ENCODE data around the gene SLC27A5. TPM values are rescaled to one million over a fixed set of nuclear protein-coding genes. Genes with fewer than 3 reads are reported as not detected.
A peak's percentile ranks its signal among the peaks of the same experiment; 100 is the strongest.

Gene SLC27A5
- total RNA-seq, 1 donor from 2014 or later = 6.8 TPM

DNA sequence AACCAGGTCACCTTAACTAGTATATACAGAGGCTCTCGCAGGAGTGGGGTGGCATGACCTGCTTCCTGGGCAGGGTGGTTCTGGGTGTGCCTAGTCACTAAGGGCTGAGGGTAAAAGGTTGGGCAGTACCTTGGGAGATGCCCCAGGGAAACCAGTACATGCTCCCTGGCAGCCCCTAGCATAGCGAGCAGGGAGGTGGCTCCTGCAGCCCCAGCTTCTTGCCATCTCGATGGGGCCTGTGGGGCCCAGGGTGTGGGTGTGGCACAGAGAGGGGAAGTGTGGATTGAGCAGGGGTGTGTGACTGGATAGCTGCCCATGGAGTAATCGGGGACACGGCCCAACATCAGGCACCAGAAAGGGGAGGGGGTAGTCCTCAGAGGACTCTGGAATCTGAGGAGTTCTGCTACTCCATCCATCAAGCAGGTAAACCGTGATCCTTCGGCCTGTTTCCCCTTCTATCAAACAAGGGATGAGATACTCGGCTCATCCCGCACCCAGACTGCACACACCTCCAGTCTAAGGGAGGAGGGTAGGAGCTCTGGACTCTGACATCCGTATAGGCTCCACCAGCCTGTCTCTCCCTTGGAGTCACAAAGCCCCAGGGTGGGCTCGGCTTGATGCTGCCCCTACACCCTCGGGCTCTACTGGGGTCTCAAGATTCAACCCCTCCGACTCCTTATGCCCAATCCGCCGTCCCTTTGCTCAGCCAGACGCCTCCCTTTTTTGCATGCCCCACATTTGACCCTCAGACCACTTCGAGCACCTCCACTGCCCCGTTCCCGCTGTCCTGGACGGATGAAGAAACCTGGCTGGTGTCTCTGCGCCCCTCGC is 6.7 kb upstream of the SLC27A5 start:
- peak overlapping the region; percentile 88 for H2AFZ ChIP-seq (ENCODE audit: low read depth, low read length)
- H3K9me3 ChIP-seq (ENCODE audit: insufficient read depth, low read depth, low read length) = no peaks in the 10 kb centered on the region
- DNase-seq (ENCODE audit: low read depth) (no peak), FAIRE-seq (no peak)
- Mint-ChIP-seq H3K4me1 (ENCODE audit: low read depth, unreplicated experiment) (peaks cover 24% of the 10 kb centered on the region), H3K36me3 (ENCODE audit: low read depth, unreplicated experiment) (peaks cover 12% of the 10 kb centered on the region), H3K4me3 (ENCODE audit: unreplicated experiment) (peak overlapping the region; percentile 100), H3K9me3 (ENCODE audit: unreplicated experiment) (no peaks in the 10 kb centered on the region), H3K27me3 (ENCODE audit: low read depth, unreplicated experiment) (no peaks in the 10 kb centered on the region), H3K27ac (ENCODE audit: unreplicated experiment) (peak overlapping the region; percentile 94)
- H3K36me3 ChIP-seq (ENCODE audit: insufficient read depth, low read length) = peaks cover 2% of the 10 kb centered on the region
- TF ChIP-seq CTCF (IDR thresholded peaks at IDR 0.05; ENCODE audit: insufficient read depth, low read depth, low read length) = no peak
- no peak for TF ChIP-seq EZH2 (IDR thresholded peaks at IDR 0.05; ENCODE audit: insufficient read depth, low read length)
- peak overlapping the region; percentile 96 for H3K4me2 ChIP-seq (ENCODE audit: low read length)
- peaks cover 20% of the 10 kb centered on the region for H4K20me1 ChIP-seq (ENCODE audit: insufficient read depth, low read length)
- peak overlapping the region; percentile 93 for H3K9ac ChIP-seq (ENCODE audit: low read length)
- peak overlapping the region; percentile 82 for H3K4me3 ChIP-seq (ENCODE audit: insufficient read depth, low read depth, low read length)
- peaks cover 16% of the 10 kb centered on the region for H3K4me1 ChIP-seq (ENCODE audit: insufficient read depth, low read length)
- peaks cover 47% of the 10 kb centered on the region for H3K79me2 ChIP-seq (ENCODE audit: insufficient read depth, low read length)
- H3K27ac ChIP-seq (ENCODE audit: low read depth, low read length) = peak overlapping the region; percentile 86
- no peaks in the 10 kb centered on the region for H3K27me3 ChIP-seq (ENCODE audit: insufficient read depth, low read length)

GRCh38 chr19:58516964-58517833 is 5.4 kb upstream of the SLC27A5 start:
- Histone ChIP-seq H3K4me3 (ENCODE audit: insufficient read depth, low read depth, low read length) (no peak overlapping the region), H3K27ac (ENCODE audit: low read depth, low read length) (no peak overlapping the region), H3K9ac (ENCODE audit: low read length) (no peak overlapping the region), H2AFZ (ENCODE audit: low read depth, low read length) (no peak overlapping the region), H4K20me1 (ENCODE audit: insufficient read depth, low read length) (peaks cover 23% of the 10 kb centered on the region), H3K4me2 (ENCODE audit: low read length) (no peak overlapping the region), H3K79me2 (ENCODE audit: insufficient read depth, low read length) (peaks cover 47% of the 10 kb centered on the region), H3K4me1 (ENCODE audit: insufficient read depth, low read length) (peaks cover 16% of the 10 kb centered on the region), H3K9me3 (ENCODE audit: insufficient read depth, low read depth, low read length) (no peaks in the 10 kb centered on the region), H3K36me3 (ENCODE audit: insufficient read depth, low read length) (peaks cover 2% of the 10 kb centered on the region), H3K27me3 (ENCODE audit: insufficient read depth, low read length) (no peaks in the 10 kb centered on the region)
- H3K27ac Mint-ChIP-seq (ENCODE audit: unreplicated experiment) = peak overlapping the region; percentile 47
- peaks cover 24% of the 10 kb centered on the region for H3K4me1 Mint-ChIP-seq (ENCODE audit: low read depth, unreplicated experiment)
- DNase-seq (ENCODE audit: low read depth) (no peak), FAIRE-seq (no peak)
- peak overlapping the region; percentile 100 for H3K4me3 Mint-ChIP-seq (ENCODE audit: unreplicated experiment)
- H3K36me3 Mint-ChIP-seq (ENCODE audit: low read depth, unreplicated experiment) = peaks cover 12% of the 10 kb centered on the region
- H3K9me3 Mint-ChIP-seq (ENCODE audit: unreplicated experiment) = no peaks in the 10 kb centered on the region
- H3K27me3 Mint-ChIP-seq (ENCODE audit: low read depth, unreplicated experiment) = no peaks in the 10 kb centered on the region
- TF ChIP-seq CTCF (IDR thresholded peaks at IDR 0.05; ENCODE audit: insufficient read depth, low read depth, low read length) = no peak
- no peak for TF ChIP-seq EZH2 (IDR thresholded peaks at IDR 0.05; ENCODE audit: insufficient read depth, low read length)

All from astrocyte (in vitro differentiated cells and primary cell).